ENCODE measurements around the gene BLOC1S3.
A peak's percentile ranks its signal among the peaks of the same experiment; 100 is the strongest.

BLOC1S3 gene

DNA sequence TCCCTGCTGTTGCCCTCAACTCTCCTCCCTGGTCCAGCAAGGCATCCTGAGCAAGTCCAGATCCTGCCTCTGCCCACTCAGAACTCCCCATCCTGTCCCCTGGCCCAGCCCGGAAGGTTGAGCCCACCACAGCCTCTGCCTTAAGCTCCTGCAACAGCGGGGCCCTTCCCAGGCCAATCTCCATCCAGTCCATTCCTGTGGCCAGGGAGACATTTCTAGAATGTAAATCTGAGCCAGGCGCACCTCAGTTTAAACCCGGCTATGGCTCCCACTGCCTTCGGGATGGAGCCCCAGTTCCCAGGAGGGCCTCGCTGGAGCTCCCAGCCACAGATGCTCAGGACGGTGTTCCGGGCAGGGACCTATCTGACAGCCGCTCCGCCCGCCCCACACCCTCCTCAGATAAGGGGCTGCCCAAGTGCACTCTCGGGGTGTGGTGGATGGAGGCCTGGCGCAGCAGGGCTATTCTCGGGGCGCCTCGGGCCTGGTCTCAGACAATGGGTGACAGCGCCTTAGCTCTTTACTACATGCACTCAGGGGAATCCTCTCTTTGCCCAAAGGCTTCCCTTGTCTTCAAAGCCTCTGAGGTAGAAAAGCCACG is 5.9 kb upstream of the BLOC1S3 start:
- H3K27ac Mint-ChIP-seq: no peak overlapping the region
- H3K4me1 Mint-ChIP-seq: peaks cover 38% of the 10 kb centered on the region
- no peaks in the 10 kb centered on the region for H3K27me3 Mint-ChIP-seq (ENCODE audit: low read depth, poor library complexity)
- no peak for DNase-seq
- no peaks in the 10 kb centered on the region for H3K36me3 Mint-ChIP-seq (ENCODE audit: low read depth)
- no peaks in the 10 kb centered on the region for H3K9me3 Mint-ChIP-seq
- TF ChIP-seq, protein P1, sequence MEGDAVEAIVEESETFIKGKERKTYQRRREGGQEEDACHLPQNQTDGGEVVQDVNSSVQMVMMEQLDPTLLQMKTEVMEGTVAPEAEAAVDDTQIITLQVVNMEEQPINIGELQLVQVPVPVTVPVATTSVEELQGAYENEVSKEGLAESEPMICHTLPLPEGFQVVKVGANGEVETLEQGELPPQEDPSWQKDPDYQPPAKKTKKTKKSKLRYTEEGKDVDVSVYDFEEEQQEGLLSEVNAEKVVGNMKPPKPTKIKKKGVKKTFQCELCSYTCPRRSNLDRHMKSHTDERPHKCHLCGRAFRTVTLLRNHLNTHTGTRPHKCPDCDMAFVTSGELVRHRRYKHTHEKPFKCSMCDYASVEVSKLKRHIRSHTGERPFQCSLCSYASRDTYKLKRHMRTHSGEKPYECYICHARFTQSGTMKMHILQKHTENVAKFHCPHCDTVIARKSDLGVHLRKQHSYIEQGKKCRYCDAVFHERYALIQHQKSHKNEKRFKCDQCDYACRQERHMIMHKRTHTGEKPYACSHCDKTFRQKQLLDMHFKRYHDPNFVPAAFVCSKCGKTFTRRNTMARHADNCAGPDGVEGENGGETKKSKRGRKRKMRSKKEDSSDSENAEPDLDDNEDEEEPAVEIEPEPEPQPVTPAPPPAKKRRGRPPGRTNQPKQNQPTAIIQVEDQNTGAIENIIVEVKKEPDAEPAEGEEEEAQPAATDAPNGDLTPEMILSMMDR (IDR thresholded peaks at IDR 0.05): no peak
- no peak overlapping the region for H3K4me3 Mint-ChIP-seq

DNA sequence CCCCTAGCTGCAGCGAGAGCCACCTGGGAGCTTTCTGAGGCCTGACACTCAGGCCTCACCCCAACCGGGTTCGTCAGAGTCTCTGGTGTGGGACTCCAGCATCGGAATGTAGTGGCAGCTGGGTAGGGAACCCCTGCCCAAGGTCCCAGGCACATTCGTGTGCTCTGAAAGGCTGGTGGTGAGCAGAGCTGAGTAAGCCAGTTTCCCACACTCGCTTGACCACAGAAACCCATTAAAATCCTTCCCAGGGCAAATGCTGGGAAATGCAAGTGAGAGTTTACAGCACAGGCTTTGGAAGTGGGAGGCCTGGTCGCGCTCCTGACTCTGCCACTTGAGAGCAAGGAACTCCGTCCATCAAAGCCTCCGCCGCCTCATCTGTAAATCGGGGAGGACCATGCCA is 4.8 kb upstream of the BLOC1S3 start:
- no peak overlapping the region for H3K27ac Mint-ChIP-seq

DNA sequence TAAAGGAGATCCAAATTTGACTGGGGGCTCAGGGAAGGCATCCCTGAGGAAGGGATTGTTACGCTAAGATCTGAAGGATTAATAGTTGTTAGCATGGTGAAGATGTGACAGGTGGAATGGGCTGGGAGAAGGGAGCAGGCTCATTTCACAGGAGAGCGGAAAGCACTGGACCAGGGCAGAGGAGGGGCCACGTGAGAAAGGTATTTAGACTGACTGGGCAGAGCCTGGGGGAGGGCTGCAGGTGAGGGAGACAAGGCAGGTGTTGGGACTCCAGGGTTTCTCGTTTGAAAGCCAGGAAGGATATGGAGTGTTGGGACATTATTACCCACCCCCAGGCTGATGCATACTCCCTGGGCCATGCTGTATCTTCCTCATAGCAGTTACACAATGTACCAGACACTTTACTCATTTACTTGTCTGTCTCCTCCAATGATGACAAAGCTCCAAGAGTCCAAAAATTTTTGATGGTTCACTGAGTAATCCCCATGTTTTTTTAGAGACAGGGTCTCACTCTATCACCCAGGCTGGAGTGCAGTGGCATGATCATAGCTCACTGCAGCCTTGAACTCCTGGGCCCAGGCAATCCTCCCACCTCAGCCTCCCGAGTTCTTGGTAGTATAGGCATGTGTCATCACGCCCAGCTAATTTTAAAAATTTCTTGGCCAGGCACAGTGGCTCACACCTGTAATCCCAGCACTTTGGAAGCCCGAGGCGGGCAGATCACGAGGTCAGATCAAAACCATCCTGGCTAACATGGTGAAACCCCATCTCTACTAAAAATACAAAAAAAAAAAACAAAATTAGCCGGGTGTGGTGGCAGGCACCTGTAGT is 2.9 kb upstream of the BLOC1S3 start:
- TF ChIP-seq, protein P1 (IDR thresholded peaks at IDR 0.05): no peak
- Mint-ChIP-seq H3K4me1 (peaks cover 51% of the 10 kb centered on the region), H3K27me3 (ENCODE audit: low read depth, poor library complexity) (peaks cover 7% of the 10 kb centered on the region), H3K36me3 (ENCODE audit: low read depth) (no peaks in the 10 kb centered on the region), H3K9me3 (no peaks in the 10 kb centered on the region), H3K27ac (peak overlapping the region; percentile 17), H3K4me3 (peak overlapping the region; percentile 68)
- DNase-seq: no peak

More for the DNA sequence above, 4.8 kb upstream of the BLOC1S3 start:
- TF ChIP-seq, protein P1 (IDR thresholded peaks at IDR 0.05): no peak
- H3K27me3 Mint-ChIP-seq (ENCODE audit: low read depth, poor library complexity): no peaks in the 10 kb centered on the region
- H3K9me3 Mint-ChIP-seq: no peaks in the 10 kb centered on the region
- H3K36me3 Mint-ChIP-seq (ENCODE audit: low read depth): no peaks in the 10 kb centered on the region
- DNase-seq: no peak
- peak overlapping the region; percentile 50 for H3K4me3 Mint-ChIP-seq
- peaks cover 44% of the 10 kb centered on the region for H3K4me1 Mint-ChIP-seq

GRCh38 chr19:45177817-45178261 is 745 bp upstream of the BLOC1S3 start, which contains the start of gene TRAPPC6A:
TSS of gene TRAPPC6A (minus strand) at chr19:45178237. CDS start at chr19:45178218, 19 bp downstream.
- Mint-ChIP-seq H3K9me3 (no peaks in the 10 kb centered on the region), H3K4me3 (peak within 1 kb of the TSS; percentile 94), H3K36me3 (ENCODE audit: low read depth) (peaks cover 8% of the 10 kb centered on the region), H3K27me3 (ENCODE audit: low read depth, poor library complexity) (peaks cover 18% of the 10 kb centered on the region), H3K4me1 (peaks cover 47% of the 10 kb centered on the region), H3K27ac (peak within 1 kb of the TSS; percentile 97)
- TF ChIP-seq, protein P1 (IDR thresholded peaks at IDR 0.05): no peak
- no peak for DNase-seq

DNA sequence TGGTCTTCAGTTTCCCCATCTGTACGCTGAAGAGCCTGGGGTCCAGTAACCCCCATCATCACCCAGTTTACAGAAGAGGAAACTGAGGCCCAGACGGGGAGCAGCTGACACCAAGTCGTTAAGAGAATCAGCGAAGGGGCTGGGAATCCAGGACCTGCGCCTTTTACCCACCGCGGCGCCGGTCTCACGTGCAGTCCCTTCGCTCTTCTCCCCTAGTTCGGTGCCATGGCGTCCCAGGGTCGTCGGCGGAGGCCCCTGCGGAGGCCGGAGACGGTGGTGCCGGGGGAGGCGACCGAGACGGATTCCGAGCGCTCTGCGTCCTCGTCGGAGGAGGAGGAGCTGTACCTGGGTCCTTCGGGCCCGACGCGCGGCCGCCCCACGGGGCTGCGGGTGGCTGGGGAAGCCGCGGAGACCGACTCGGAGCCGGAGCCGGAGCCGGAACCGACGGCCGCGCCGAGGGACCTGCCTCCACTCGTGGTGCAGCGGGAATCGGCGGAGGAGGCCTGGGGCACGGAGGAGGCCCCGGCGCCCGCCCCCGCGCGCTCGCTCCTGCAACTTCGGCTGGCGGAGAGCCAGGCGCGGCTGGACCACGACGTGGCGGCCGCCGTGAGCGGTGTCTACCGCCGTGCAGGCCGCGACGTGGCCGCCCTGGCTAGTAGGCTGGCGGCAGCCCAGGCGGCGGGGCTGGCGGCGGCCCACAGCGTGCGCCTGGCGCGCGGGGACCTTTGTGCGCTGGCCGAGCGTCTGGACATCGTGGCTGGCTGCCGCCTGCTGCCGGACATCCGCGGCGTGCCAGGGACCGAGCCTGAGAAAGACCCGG is 698 bp downstream of the BLOC1S3 start:
- Mint-ChIP-seq H3K27ac (no peak overlapping the region), H3K4me1 (peaks cover 36% of the 10 kb centered on the region), H3K9me3 (no peaks in the 10 kb centered on the region), H3K27me3 (ENCODE audit: low read depth, poor library complexity) (peaks cover 18% of the 10 kb centered on the region), H3K4me3 (peak overlapping the region; percentile 94), H3K36me3 (ENCODE audit: low read depth) (peaks cover 8% of the 10 kb centered on the region)
- TF ChIP-seq, protein P1 (IDR thresholded peaks at IDR 0.05): no peak
- peak; percentile 61 for DNase-seq

All from nephron progenitor cell (in vitro differentiated cells).